ENCODE results near the gene ABCC8. TPM values are rescaled to one million over a fixed set of nuclear protein-coding genes. Genes with fewer than 3 reads are reported as not detected.

ABCC8 gene
- total and polyA plus RNA-seq, 10 of the 15 experiments (the other 5 are each of a cell fraction or from before 2014, with no cell fraction given), result not detected

GRCh38 chr11:17401316-17401715, 75.3 kb downstream of the ABCC8 start (continued):
- TF ChIP-seq ZBTB4 (CRISPR knock-in tag; IDR thresholded peaks at IDR 0.05) (no peak), MXI1 (IDR thresholded peaks at IDR 0.05; ENCODE audit: low read depth, low read length) (no peak), HDAC2 (IDR thresholded peaks at IDR 0.05) (no peak), NFIC (IDR thresholded peaks at IDR 0.05; ENCODE audit: low read depth, low read length) (no peak), ESRRA (IDR thresholded peaks at IDR 0.05; ENCODE audit: low read length) (no peak), NFYB (IDR thresholded peaks at IDR 0.05; ENCODE audit: insufficient read depth, low read depth, low read length) (no peak), ATF3 (IDR thresholded peaks at IDR 0.05; ENCODE audit: borderline replicate concordance, extremely low read depth, low read depth, low read length) (no peak), HDAC6 (IDR thresholded peaks at IDR 0.05; ENCODE audit: unreplicated experiment) (no peak)

- Histone ChIP-seq H4K20me1 (ENCODE audit: control insufficient read depth, insufficient read depth) (no peaks in the 10 kb centered on the region), H3K4me1 (ENCODE audit: control insufficient read depth, insufficient read depth, low read length) (peaks cover 9% of the 10 kb centered on the region), H3K36me3 (ENCODE audit: control insufficient read depth in 2 of 2, insufficient read depth in 2 of 2, low read length in 1 of 2) (no peaks in the 10 kb centered on the region), H3K79me2 (ENCODE audit: control insufficient read depth, insufficient read depth, low read length) (no peaks in the 10 kb centered on the region), H3K27me3 (replicated peaks in 1 of 2; ENCODE audit: control insufficient read depth in 2 of 2, insufficient read depth in 2 of 2, low read length in 1 of 2) (no peaks in the 10 kb centered on the region), H3K4me2 (ENCODE audit: control insufficient read depth, insufficient read depth) (peak overlapping the region; percentile 1), H2AFZ (ENCODE audit: control insufficient read depth, low read depth, low read length) (peak overlapping the region; percentile 28; the same call in 1 of the 2 replicates), H3K4me3 (peak overlapping the region; percentile 13; the same call in 1 of the 2 replicates), H3K27ac (ENCODE audit: control insufficient read depth, insufficient read depth) (no peak overlapping the region), H3K9me3 (replicated peaks; ENCODE audit: control insufficient read depth, insufficient read depth, low read length) (no peaks in the 10 kb centered on the region), H3K9ac (ENCODE audit: control insufficient read depth, insufficient read depth, low read length) (no peak overlapping the region)
- in situ Hi-C loops (cut with MboI), result no loop called here
- WGBS (ENCODE audit: insufficient coverage, insufficient replicate concordance, low lambda C conversion rate, missing lambda C conversion rate), result 27% methylated on average over 19 of the region's 19 CpGs
- no TSS peak for BruUV-seq (replicated peaks)
- CTCF ChIA-PET, result interaction anchor here (2.0 kb wide), 1 partner anchor 14 kb away, joined by 4 read pairs; no protein-coding TSS in a partner anchor
- peak; percentile 64 for FAIRE-seq
- intact Hi-C loops (cut with micrococcal nuclease; ENCODE audit: unreplicated experiment), result no loop called here
- ATAC-seq, result peak; percentile 68
- RAD21 ChIA-PET (ENCODE audit: unreplicated experiment), result no interaction called here
- POLR2A ChIA-PET, result no interaction called here
- DNase-seq (ENCODE audit: low read depth, low spot score), result no peak
- SMC1A ChIA-PET (ENCODE audit: uncharacterized antibody, unreplicated experiment), result no interaction called here
- TF ChIP-seq HDGF (IDR thresholded peaks at IDR 0.05), result peak; percentile 36; the same call in 1 of the 2 replicates
- TF ChIP-seq NR2C2 (IDR thresholded peaks at IDR 0.05; ENCODE audit: borderline replicate concordance, control insufficient read depth, insufficient read length, low read depth), result no peak
- TF ChIP-seq TARDBP (IDR thresholded peaks at IDR 0.05; ENCODE audit: borderline replicate concordance), result no peak
- peak; percentile 86 for TF ChIP-seq SPI1 (IDR thresholded peaks at IDR 0.05; ENCODE audit: borderline replicate concordance, insufficient read depth, low read depth, low read length)
- no peak for TF ChIP-seq SMAD1 (IDR thresholded peaks at IDR 0.05; ENCODE audit: low read depth, partially characterized antibody)
- no peak for TF ChIP-seq CUX1 (IDR thresholded peaks at IDR 0.05; ENCODE audit: insufficient replicate concordance, low read depth, low read length)
These were observed 76.4 kb downstream of the ABCC8 start for GRCh38 chr11:17400048-17400775.
